B cell (primary cell): ENCODE results near the gene PEX13. TPM values are rescaled to one million over a fixed set of nuclear protein-coding genes. Genes with fewer than 3 reads are reported as not detected.

Source experiments
- ATAC-seq: fragments of 200-7000 bp; cut with Tn5 transposase; one replicate; pipeline ENCODE4 v1.10.0; 2021; ENCODE audit warnings: low read depth, mild to moderate bottlenecking, moderate number of reproducible peaks, moderate library complexity
- CTCF ChIA-PET: fragments of 350-600 bp; sonication (Branson Sonifier 250); formaldehyde crosslinking; loops from one replicate; lab custom pipeline; 2021; ENCODE audit warnings: antibody characterized with exemption, inconsistent platforms; lab: Charles Lee
- POLR2A ChIA-PET: fragments of 350-600 bp; sonication (Branson Sonifier 250); formaldehyde crosslinking; loops from one replicate; lab custom pipeline; 2021; ENCODE audit warnings: antibody characterized with exemption; lab: Charles Lee
- DNase-seq: peaks from one replicate; pipeline ENCODE4 v3.0.0; 2013
- H2AFZ ChIP-seq: 2 replicates; pipeline ENCODE4 v1.6.1; 2012; ENCODE audit warnings: mild to moderate bottlenecking, low read depth, low read length; ENCODE audit not compliant: insufficient read depth, poor library complexity, severe bottlenecking
- H3K27ac ChIP-seq, 2 donors: 1 replicate in 1 of 2; 2 replicates in 1 of 2; pipeline ENCODE4 v1.5.1; 2012 to 2013; ENCODE audit warnings: low read length in 2 of 2, mild to moderate bottlenecking in 2 of 2, moderate library complexity in 1 of 2
- H3K27me3 ChIP-seq, 4 experiments: fragments of 200-600 bp in 1 of 4; sonication (generic) in 1 of 4; replicated peaks in 1 of 4; 1 replicate in 2 of 4; 2 replicates in 2 of 4; pipeline versions ENCODE4 v1.6.1 to v1.7.0; 2013 to 2016; ENCODE audit warnings: low read length in 3 of 4, mild to moderate bottlenecking in 2 of 4, mixed read lengths in 1 of 4, moderate library complexity in 1 of 4; ENCODE audit not compliant: insufficient read depth in 4 of 4, control insufficient read depth in 3 of 4; ENCODE audit errors: control extremely low read depth in 1 of 4
- H3K36me3 ChIP-seq, 2 experiments: replicated peaks in 1 of 2; 1 replicate in 1 of 2; 2 replicates in 1 of 2; pipeline versions ENCODE4 v1.6.1 to v1.7.1; 2013; ENCODE audit warnings: low read length in 1 of 2; ENCODE audit not compliant: insufficient read depth in 2 of 2, control insufficient read depth in 1 of 2; ENCODE audit errors: control extremely low read depth in 1 of 2, extremely low read depth in 1 of 2
- H3K4me1 ChIP-seq, 2 donors: fragments of 200-600 bp in 1 of 2; sonication (generic) in 1 of 2; 1 replicate in 1 of 2; 2 replicates in 1 of 2; pipeline versions ENCODE4 v1.5.1 to v1.6.1; 2013 to 2017; ENCODE audit warnings: low read length in 2 of 2; ENCODE audit not compliant: control insufficient read depth in 2 of 2, insufficient read depth in 2 of 2
- H3K4me2 ChIP-seq: replicated peaks from 2 replicates; pipeline ENCODE3; 2012; ENCODE audit warnings: mild to moderate bottlenecking, low read depth, low read length; ENCODE audit not compliant: poor library complexity, severe bottlenecking
- H3K4me3 ChIP-seq, 5 experiments: fragments of 200-600 bp in 1 of 5; sonication (generic) in 1 of 5; 1 replicate in 3 of 5; 2 replicates in 2 of 5; pipeline versions ENCODE4 v1.5.1 to v1.7.0; 2011 to 2016; ENCODE audit warnings: low read length in 4 of 5, mild to moderate bottlenecking in 4 of 5, low read depth in 2 of 5, control low read depth in 1 of 5, moderate library complexity in 1 of 5; ENCODE audit not compliant: insufficient read depth in 1 of 5; ENCODE audit errors: control extremely low read depth in 1 of 5, extremely low read depth in 1 of 5
- H3K79me2 ChIP-seq: fragments of 200-600 bp; sonication (generic); one replicate; pipeline ENCODE4 v1.6.0; 2016; ENCODE audit warnings: low read length; ENCODE audit not compliant: control insufficient read depth, insufficient read depth
- H3K9ac ChIP-seq: fragments of 200-600 bp; sonication (generic); 2 replicates; pipeline ENCODE4 v1.6.1; 2017; ENCODE audit warnings: mild to moderate bottlenecking, low read length, moderate library complexity
- H3K9me3 ChIP-seq, 3 donors: one replicate each; pipeline versions ENCODE4 v1.6.1 to v1.7.1; 2013; ENCODE audit warnings: low read length in 2 of 3; ENCODE audit not compliant: control insufficient read depth in 2 of 3, insufficient read depth in 1 of 3; ENCODE audit errors: control extremely low read depth in 1 of 3
- H4K20me1 ChIP-seq: 2 replicates; pipeline ENCODE4 v1.6.0; 2012; ENCODE audit warnings: mild to moderate bottlenecking, low read length; ENCODE audit not compliant: insufficient read depth, control insufficient read depth, poor library complexity, severe bottlenecking
- H3K27ac Mint-ChIP-seq: one replicate; pipeline ENCODE4 v1.8.0; 2021; ENCODE audit warnings: mixed read lengths
- H3K27me3 Mint-ChIP-seq: one replicate; pipeline ENCODE4 v1.8.0; 2021; ENCODE audit warnings: mixed read lengths
- H3K4me1 Mint-ChIP-seq: one replicate; pipeline ENCODE4 v1.8.0; 2021; ENCODE audit warnings: mixed read lengths
- H3K4me3 Mint-ChIP-seq: one replicate; pipeline ENCODE4 v1.8.0; 2021; ENCODE audit warnings: mixed read lengths
- H3K9me3 Mint-ChIP-seq: one replicate; pipeline ENCODE4 v1.8.0; 2022; ENCODE audit warnings: mixed read lengths; ENCODE audit not compliant: insufficient read depth
- CTCF ChIP-seq: fragments of 200-600 bp; IDR thresholded peaks from one replicate; pipeline ENCODE4 v1.8.0; 2022; ENCODE audit warnings: antibody characterized with exemption, mild to moderate bottlenecking
- EZH2 ChIP-seq: IDR thresholded peaks from 2 replicates; pipeline ENCODE4 v1.6.1; 2012; ENCODE audit warnings: borderline replicate concordance, low read depth, mild to moderate bottlenecking, moderate library complexity, low read length; ENCODE audit not compliant: insufficient read depth, poor library complexity, severe bottlenecking
- WGBS: methylation state at CpG from one replicate; pipeline ENCODE4 v1.1.5; 2013; ENCODE audit warnings: missing lambda C conversion rate; ENCODE audit not compliant: insufficient coverage; 5-methylcytosine and 5-hydroxymethylcytosine counted together
- intact Hi-C: fragments of 100-400 bp; cut with micrococcal nuclease; formaldehyde crosslinking; loops from one replicate; pipeline ENCODE4 v1.10.0; 2022
- polyA plus RNA-seq: library from polyadenylated mRNA; depleted of rRNA; stranded (reverse); fragments of >200 nt; gene quantifications from 2 replicates; pipeline ENCODE4 v1.2.3, GENCODE V29; 2012
- total RNA-seq, 2 donors: library from RNA; stranded (reverse); fragments of 120-200 nt in 1 of 2; gene quantifications; 1 replicate in 1 of 2; 2 replicates in 1 of 2; pipeline versions ENCODE4 v1.2.3 to v1.2.4, GENCODE V29; 2013 to 2022

PEX13 gene
- total and polyA plus RNA-seq, 2 donors (not counting 1 experiment from before 2014, with no cell fraction given): 6.1 to 19.8 TPM

GRCh38 chr2:60976256-60976850, 41.2 kb upstream of the PEX13 start:
- no peak overlapping the region for H3K4me2 ChIP-seq
- no peaks in the 10 kb centered on the region for H4K20me1 ChIP-seq
- POLR2A ChIA-PET: no interaction called here

GRCh38 chr2:60976875-60977561, 40.5 kb upstream of the PEX13 start:
- peaks cover 33 to 55% of the 10 kb centered on the region in 2 donors for H3K4me1 ChIP-seq
- H3K4me3 ChIP-seq: no peak overlapping the region
- H3K9ac ChIP-seq: no peak overlapping the region
- Mint-ChIP-seq H3K4me1 (peaks cover 67% of the 10 kb centered on the region), H3K9me3 (no peaks in the 10 kb centered on the region), H3K4me3 (no peak overlapping the region), H3K27ac (peak overlapping the region; percentile 59), H3K27me3 (no peaks in the 10 kb centered on the region)
- H4K20me1 ChIP-seq: no peaks in the 10 kb centered on the region
- H3K9me3 ChIP-seq: peaks cover 0 to 23% (median 0%) of the 10 kb centered on the region in 3 donors
- peak overlapping the region in 1 of 2 donors; percentile 49 for H3K27ac ChIP-seq
- H3K79me2 ChIP-seq: no peaks in the 10 kb centered on the region
- ChIA-PET CTCF (interaction anchor here (0.6 to 1.4 kb wide), 3 partner anchors 12 to 54 kb away, joined by 3 to 5 read pairs (median 4); no protein-coding TSS in a partner anchor), POLR2A (no interaction called here)
- ATAC-seq: no peak
- DNase-seq: no peak
- TF ChIP-seq CTCF (no peak), EZH2 (no peak)
- WGBS: 80% methylated on average over 1 of the region's 5 CpGs
- intact Hi-C loops: no loop called here
- no peak overlapping the region for H3K4me2 ChIP-seq
- peak overlapping the region; percentile 48 for H2AFZ ChIP-seq
- H3K27me3 ChIP-seq: no peaks in the 10 kb centered on the region
- H3K36me3 ChIP-seq: no peaks in the 10 kb centered on the region

More at GRCh38 chr2:60976256-60976850, 41.2 kb upstream of the PEX13 start:
- Histone ChIP-seq H3K79me2 (no peaks in the 10 kb centered on the region), H3K27ac (peak overlapping the region in 1 of 2 donors; percentile 49), H3K4me1 (peaks cover 35 to 62% of the 10 kb centered on the region in 2 donors), H2AFZ (no peak overlapping the region), H3K4me3 (no peak overlapping the region), H3K9me3 (peaks cover 0 to 25% (median 0%) of the 10 kb centered on the region in 3 donors), H3K36me3 (no peaks in the 10 kb centered on the region), H3K9ac (no peak overlapping the region), H3K27me3 (no peaks in the 10 kb centered on the region)
- H3K27ac Mint-ChIP-seq: peak overlapping the region; percentile 18
- WGBS: no CpG with 5 or more reads among the region's 3 CpGs
- intact Hi-C loops: no loop called here
- no peaks in the 10 kb centered on the region for H3K27me3 Mint-ChIP-seq
- DNase-seq (no peak), ATAC-seq (no peak)
- no peak for TF ChIP-seq EZH2
- H3K4me1 Mint-ChIP-seq: peaks cover 70% of the 10 kb centered on the region
- CTCF ChIA-PET: interaction anchor here (1.2 kb wide), 1 partner anchor 22 kb away, joined by 3 read pairs; no protein-coding TSS in a partner anchor
- no peak overlapping the region for H3K4me3 Mint-ChIP-seq
- H3K9me3 Mint-ChIP-seq: no peaks in the 10 kb centered on the region
